ENCODE measurements around the gene FMR1. TPM values are rescaled to one million over a fixed set of nuclear protein-coding genes. Genes with fewer than 3 reads are reported as not detected.

Gene FMR1
- total RNA-seq, 1 donor from 2014 or later: 73.7 TPM

Other genes with a start within 250 kb of the FMR1 start
- not detected for gene FMR1NB, start 69.4 kb downstream of the FMR1 start, total RNA-seq (ENCODE audit: insufficient read depth, low replicate concordance)